Stimulated activated CD4-positive, alpha-beta T cell treated with anti-CD3 and anti-CD28 coated beads, Interleukin-1b, Interleukin-23, amount 100 ng/mL, for 1 hour (primary cell): ENCODE measurements around the gene PICALM.
"Not testable (repeated sequence)": the region's sequence is repeated elsewhere in the genome, so short reads cannot be mapped to it uniquely, and the experiment has no call there.

Experiments used
- DNase-seq, 2 donors: peaks; one replicate each; pipeline ENCODE4 v3.0.0-alpha.2; 2020; ENCODE audit warnings: low read depth in 2 of 2

Gene PICALM

DNA sequence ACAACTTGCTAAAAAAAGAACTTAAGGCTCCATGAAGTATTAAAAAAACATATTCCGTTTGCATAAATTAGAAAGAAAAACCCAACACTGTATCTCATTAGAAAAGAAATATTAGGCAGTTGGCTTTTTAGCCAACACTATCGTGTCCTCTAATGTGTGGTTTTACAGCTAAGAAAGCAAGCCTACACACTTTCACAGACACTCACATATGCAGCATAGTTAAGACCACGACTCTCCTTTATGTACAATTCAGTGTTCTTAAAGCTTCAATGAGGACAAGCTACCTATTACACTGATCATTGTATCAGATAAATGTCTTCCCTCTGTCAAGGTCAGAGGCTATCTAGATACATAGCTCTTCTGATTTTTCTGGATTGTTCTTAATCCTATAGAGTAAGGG, 80.1 kb downstream of the PICALM start:
- DNase-seq, result no peak

DNA sequence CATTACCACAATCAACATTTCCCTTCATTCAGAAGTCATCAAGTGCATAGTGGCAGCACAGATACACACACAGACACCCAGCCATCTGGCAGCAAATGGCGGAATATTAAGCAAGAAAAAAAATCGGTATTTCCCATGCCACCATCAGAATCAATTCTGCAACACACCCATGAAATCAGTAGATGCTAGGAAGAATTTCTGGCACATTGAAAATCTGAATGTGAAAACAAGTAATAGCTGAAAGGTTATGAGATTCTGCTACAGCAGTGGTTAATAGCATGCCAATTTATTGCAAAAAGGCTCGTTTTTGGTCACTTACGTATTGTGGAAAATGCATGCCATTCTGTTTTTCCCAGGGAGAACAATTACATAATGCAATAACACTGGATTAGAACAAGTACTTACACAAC, 91.1 kb downstream of the PICALM start:
- DNase-seq, result no peak

DNA sequence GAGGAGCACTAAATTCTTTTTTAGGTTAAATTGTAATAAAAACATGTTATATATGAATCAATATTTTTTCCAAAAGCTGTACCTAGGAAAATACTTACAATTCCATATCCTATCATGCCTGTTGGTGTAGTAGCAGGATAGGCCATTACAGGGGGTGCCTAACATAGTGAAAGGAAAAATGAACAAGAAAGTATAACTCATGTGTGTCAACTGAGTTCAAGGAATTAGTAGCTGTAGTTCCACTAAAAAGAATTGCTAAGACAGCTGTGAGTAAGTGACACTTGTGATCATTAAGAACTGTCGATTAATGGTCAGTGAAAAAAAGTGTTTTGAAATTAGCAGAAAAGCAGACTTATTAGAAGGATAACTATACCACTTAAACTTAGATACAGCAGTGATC, 92.4 kb downstream of the PICALM start:
- DNase-seq, result no peak

DNA sequence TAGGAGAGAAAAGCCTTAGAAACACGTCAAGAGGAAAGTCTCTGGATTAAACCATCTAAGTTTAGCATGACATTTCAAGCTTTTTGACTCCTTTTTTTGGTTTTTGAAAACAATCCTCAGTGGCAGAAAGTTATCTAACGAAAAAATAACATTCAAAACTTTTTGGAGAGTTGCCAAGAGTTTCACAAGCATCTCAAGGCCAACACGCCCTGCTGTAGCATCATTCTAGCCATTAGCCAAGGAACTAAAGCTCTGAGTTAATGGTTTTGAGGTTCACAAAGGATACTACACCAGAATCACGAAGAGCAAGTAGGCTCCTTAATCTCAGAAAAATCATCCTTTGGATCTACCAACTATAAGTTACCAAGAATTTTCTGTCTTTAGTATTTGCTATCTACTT, 94.8 kb downstream of the PICALM start:
- no peak for DNase-seq

DNA sequence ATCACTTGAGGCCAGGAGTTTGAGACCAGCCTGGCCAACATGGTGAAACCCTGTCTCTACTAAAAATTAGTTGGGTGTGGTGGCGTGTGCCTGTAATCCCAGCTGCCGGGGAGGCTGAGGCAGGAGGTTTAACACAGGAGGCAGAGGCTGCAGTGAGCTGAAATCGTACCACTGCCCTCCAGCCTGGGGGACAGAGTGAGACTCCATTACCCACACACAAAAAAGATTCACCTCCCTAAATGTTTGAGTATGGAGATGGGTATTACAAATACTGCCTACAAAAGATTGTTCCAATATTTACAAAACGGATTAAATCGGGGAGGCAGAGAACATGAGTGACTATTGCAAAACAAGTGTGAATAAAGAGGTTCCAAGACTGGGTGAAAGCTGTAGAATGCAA, 98.3 kb downstream of the PICALM start:
- DNase-seq, result no peak

DNA sequence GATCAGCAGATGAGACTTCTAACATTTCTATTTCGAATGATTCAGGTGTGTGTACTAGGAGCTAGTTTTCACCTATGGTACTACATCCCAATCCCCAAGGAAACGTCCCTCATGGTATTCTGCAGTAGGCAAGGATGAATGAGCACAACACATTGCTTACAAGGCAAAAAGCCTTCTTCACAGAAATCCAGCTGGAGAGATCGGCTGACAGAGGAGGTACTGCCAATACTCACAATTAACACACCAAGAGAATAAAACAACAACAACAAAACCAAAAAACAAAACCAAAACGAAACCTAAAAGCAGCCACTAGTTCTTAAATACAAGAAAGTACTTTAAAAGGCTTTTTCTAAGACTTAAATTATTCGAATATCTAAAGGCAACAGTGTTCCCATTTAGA, 101.4 kb downstream of the PICALM start:
- DNase-seq, result no peak

DNA sequence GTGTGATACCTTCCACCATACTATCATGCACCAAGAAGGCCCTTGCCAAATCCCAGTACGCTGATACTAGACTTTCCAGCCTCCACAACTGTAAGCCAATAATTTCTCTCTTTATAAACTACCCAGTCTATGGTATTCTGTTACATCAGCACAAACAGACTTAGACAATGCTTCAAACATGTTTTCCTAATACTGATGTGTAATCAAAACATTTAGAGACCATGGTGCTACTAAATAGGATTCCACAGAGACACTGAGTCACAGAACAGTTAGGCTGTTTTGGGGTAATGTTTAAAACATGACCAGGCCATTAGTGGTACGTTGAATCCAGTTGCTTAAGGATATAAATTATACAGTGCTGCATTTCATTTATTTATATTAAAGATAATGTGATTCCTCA, 103.7 kb downstream of the PICALM start:
- DNase-seq, result no peak

DNA sequence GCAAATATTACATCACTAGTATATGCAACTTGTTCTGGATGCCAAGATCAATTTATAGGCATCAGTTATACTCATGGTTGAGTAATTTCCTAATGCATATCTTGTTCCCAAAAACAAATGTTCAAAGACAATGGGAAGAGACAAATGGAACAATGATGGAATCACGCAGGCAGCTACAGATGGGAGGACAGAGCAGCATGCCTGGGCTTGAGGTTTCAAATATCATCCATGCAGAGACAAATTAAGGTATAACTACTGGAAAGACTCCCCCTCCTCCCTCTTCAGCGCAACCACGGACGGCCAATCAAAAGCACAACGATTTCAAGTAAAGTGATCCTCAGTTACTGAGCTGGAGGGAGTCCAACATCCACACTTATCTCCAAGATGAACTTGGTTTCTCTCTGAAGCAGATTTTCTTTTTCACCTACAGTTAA, 106.9 kb downstream of the PICALM start:
- DNase-seq, result no peak

DNA sequence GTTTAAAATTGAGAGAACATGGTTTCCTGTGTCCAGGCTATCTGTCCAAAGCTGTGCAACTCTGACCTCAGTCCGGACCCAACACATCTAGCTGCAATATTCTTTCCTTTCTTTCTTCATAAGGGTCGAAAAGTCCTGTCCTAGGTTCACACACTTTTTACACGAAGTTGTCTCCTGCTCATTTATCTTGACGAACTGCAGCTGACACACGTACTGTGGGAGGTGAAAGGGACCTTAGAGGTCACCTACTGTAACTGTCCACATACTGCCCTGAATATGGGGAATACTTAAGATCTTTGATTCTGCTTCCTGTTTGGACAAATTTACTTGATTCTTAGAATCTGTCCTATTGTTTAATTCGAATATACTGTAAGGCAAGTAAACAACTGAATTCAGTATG, 107.8 kb downstream of the PICALM start:
- no peak for DNase-seq

DNA sequence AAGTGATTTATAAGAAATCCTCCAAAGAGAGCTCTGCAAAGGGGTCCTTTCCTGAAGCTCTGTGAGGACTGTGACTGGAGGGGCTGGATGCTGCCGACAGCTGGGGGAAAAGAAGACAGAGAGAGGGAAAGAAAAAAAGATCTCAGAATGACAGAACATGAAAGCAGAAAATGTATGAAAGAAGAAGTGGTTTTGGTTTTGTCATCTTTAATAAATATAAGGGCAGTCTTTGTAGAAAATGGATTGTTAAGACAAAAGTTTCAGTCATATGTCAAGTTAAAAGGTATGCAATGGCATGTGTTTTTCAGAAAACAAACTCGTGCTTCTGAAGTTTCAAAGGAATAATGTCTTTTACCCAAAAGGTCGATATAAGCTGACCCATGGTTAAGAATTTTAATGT, 108.2 kb downstream of the PICALM start:
- DNase-seq, result no peak

DNA sequence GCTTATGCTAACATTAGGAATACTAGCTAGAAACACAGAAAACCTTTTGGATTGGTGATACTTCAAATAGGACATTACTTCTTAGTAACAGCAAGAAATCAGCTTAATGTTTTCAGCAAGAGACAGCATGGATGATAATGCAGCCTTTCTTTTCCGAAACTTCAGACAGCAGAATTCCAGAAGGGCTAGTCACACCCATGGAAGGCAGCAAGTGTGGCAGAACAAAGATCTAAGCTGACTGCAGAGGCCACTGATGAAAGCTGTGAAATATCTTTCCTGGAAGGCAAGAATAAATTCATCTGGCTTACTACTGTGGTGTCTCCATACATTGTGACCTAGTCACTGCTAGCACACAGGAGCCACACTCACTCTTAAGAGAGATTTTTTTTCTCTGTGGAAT, 113.4 kb downstream of the PICALM start:
- no peak for DNase-seq

DNA sequence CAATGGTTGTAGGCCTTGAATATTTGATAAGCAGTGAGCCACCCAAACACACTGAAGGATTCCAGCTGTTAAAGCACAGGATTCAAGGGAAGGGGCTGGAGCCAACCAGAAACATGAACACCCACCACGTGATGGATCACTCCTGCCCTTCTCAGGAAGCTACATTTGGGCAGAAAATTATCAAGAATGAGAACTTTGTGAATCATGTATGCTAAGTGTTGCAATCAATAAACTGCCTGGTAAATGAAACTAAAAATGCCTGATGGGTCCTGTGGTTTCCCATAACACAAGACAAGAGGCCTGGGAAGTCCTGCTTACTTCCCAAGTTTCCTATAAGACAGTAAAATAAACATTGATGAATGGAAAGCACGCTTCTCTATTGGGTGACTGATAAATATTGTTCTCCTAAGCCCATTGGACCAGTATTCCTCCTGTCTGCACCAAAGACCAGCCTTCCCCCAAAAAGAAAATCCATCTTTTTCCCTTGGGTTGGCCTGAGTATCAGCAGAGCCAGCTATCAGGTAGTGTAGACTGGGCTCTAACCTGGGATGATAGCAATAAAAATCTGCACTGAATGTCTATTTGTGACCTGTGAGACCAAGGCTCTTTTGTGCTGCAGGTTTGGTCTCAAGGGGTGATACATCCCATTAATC, 115.3 kb downstream of the PICALM start:
- no peak for DNase-seq

DNA sequence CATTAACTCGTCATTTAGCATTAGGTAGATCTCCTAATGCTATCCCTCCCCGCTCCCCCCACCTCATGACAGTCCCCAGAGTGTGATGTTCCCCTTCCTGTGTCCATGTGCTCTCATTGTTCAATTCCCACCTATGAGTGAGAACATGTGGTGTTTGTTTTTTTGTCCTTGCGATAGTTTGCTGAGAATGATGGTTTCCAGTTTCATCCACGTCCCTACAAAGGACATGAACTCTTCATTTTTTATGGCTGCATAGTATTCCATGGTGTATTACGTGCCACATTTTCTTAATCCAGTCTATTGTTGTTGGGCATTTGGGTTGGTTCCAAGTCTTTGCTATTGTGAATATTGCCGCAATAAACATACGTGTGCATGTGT, 116.8 kb downstream of the PICALM start:
- DNase-seq, result not testable (repeated sequence)

DNA sequence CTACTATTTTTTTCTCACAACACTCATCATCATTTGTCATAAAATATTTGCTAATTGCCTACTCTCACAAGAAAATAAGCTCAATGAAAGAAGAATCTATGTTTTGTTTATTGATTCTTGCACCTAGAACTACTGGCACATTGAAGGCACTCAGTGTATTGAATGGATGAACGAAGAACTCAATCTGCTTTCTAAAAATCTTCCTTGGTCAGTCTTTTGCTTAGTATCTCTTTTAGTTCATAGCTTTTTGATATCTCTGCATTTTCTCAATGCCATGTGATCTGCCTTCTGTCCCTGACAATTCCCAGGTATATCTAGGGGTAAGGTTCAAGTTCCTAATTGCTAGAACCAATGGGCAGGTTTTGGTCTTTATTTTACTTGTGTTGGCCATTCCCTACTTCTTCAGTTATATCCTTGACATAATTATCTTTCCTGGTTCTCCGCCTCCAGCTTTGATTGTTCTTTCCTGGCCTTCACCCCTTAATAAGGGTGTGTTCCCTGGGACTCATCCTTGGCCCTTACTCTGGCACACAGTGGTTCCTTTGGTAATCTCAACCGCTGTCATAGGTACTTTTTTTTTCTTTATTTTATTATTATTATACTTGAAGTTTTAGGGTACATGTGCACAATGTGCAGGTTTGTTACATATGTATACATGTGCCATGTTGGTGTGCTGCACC, 117.3 kb downstream of the PICALM start:
- DNase-seq, result no peak

DNA sequence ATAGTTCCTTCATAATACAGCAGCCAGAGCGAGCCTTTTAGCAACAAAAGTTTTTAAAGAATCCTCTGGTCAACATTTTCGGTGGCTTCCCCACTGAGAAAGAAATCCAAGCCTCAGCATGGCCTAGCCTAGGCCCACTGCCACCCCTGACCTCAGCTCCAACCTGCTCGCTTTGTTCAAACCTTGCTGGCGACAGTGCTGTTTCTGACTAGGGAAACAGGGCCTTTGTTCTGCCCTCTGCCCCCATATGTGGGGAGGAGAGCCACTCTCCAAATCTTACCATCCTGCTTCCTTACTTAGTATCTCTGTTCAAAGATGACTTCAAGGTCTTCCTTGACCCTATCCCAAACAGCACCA, 117.9 kb downstream of the PICALM start:
- DNase-seq, result no peak

DNA sequence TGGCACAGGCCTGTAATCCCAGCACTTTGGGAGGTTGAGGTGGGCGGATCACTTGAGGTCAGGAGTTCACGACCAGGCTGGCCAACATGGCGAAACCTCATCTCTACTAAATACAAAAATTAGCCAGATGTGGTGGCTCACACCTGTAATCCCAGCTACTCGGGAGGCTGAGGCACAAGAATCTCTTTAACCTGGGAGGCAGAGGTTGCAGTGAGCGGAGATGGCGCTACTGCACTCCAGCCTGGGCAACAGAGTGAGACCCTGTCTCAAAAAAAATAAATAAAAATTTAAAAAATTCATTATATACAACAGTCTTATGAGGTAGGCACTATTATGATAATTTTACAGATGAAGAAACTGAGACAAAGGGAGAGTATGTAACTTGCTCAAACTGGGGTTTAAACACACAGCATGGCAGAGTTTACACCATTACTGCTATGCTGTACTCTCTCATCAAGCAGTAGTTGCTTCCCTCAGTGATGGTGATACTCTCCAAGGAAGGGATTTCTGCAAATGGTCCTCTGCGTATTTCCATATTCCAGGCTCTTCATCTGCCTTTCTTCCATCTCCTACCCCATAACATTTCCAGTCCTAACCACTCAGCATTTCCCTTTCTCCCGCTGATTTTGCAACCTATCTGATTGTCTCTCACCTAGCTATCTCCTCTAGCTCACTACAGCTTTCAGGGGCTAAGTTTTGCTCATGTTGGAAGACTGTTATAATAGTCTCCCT, 118.4 kb downstream of the PICALM start:
- DNase-seq, result no peak

DNA sequence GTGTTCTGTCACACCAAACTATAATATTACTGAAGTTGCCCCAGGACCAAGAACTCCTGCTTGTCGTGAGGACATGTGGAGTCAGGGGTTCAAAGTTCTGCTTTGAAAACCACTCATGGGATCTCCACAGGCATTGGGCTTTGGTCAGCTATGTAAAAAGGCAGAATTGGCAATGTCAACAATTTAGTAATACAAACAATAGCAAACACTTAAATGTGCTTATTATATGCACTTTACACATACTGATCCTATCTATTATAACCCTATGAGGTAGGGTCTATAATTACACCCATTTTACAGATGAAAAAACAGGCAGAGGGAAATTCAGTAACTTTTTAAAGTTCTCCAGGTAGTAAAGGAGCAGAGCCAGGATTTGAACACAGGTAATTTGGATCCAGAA, 119.1 kb downstream of the PICALM start:
- DNase-seq, result no peak

DNA sequence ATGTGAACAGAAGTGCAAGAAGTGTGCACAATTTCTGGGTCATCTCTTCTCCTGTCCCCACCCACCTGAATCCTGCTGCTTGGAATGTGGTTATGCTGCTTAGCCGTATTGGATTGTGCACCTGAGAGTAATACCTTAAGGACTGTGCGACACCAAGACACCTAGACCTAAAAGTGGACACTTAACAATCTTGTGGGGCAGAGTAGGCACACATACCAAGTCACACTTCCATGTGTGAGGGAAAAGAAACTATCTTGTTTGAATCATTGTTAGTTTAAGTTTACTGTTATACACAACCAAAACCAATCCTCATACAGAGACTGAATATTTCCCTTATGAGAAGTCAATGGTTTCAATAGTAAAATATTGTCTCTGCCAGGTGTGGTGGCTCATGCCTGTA, 120.0 kb downstream of the PICALM start:
- no peak for DNase-seq

DNA sequence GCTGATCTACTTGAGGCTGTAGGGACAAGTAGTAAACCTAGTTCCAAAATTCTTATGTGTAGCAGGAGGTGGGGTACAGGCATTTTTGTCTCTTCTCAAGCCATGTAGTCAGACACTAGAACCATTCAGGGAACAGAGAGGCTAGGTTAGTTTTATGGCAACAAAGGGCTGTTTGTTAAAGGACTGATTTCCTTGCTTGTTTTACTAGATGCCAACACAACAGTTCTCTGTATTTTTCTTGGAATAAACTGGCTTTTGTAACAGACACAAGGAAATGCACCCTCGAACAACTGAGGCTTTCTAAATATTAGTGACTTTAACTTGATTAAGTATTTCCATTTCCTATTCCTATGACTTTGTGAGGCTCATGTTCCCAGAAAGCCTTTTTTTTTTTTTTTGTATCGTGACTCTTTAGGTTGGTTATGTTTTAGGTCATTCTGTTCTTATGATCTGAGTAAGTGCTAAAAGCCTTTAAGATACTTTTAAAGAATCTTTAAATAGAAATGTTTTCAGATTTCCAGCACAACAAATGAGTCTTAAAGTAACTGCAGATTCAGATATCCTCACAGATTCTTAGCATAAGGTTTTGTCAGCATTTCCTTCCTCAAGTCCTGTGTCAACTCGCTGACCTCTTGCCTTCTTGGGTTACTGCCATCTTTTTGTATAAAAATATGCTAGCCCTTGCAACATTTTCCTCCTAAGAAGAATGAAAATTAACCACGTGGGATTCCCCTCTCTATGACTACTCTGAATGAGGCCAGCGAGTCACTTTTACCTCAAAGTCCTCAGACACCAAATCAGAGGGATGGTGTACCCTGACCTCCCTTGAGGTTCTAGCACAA, 121.2 kb downstream of the PICALM start:
- no peak for DNase-seq

DNA sequence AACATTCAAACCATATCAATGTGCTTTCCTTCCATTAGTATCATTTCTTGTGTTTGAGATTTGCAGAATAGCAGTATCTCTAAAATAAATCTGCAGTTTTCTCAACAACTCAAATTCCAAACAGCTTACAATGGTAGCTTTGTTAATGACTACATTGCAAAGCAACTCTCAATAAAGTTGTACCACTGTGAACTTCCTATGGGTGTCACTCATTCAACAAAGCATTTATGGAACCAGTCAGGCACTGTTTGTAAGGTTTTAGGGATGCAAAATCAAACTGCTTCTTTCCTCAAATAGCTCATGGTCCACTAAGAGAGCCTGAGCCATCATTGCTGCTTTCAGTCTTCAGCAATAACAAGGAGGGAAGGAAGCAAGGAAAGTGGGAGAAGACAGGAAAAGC, 122.7 kb downstream of the PICALM start:
- no peak for DNase-seq

DNA sequence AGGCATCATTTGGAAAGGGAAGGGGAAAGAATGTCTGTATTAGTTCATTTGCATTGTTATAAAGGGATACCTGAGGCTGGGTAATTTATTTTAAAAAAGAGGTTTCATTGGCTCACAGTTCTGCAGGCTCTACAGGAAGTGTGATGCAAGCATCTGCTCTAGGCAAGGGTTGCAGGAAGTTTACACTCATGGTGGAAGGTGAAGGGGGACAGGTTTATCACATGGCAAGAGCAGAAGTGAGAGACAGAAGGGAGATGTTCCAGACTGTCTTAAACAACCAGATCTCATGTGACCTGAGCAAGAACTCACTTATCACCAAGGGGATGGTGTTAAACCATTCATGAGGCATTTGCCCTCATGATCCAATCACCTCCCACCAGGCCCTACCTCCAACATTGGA, 123.1 kb downstream of the PICALM start:
- DNase-seq, result no peak

DNA sequence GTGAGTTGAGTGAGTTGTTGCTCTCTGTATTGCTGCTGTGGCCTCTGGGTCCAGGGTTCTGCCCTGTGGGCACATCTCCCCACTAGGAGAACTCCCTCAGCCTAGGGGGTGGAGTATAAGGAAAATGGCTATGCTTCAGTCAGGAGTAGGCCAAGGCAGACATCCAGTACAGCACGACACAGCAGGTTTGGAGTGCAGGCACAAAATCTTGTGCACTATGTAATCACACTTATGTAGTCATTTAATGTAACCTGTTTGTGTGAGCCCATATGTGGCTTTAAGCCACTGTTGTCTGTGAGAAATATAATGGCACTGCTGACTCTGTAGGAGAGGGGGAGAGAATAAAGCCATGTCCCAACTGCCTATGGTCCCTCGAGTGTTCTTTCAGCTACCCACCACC, 123.6 kb downstream of the PICALM start:
- DNase-seq, result no peak
